ENCODE measurements around the gene BRD4.

DNA sequence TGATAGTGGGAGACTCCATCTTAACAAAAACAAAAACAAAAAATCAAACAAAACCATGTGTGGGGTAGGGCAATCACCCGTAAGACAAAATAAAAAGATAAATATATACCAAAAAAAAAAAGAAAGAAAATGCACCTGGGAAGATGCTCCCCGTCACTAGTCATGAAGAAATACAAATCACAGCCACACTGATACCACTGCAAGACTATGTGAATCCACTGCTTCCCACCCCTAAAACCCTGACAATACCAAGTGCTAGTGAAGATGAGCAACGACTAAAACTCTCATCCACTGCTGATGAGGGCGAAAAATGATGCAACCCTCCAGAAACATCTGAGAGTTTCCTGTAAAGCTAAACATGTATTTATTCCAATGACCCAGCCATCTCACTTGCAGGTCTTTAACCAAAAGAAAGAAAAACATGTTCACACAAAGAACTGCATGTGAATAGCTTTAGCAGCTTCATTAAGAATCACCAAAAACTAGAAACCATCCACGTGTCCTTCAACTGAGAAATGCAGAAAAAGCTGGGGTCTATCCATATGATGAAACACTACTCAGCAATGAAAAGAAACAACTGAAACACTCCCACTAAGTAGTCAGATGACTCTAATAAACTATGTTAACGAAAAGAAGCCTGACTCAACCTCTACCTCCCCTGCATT is 31.7 kb downstream of the BRD4 start:
- TF ChIP-seq, protein P1, sequence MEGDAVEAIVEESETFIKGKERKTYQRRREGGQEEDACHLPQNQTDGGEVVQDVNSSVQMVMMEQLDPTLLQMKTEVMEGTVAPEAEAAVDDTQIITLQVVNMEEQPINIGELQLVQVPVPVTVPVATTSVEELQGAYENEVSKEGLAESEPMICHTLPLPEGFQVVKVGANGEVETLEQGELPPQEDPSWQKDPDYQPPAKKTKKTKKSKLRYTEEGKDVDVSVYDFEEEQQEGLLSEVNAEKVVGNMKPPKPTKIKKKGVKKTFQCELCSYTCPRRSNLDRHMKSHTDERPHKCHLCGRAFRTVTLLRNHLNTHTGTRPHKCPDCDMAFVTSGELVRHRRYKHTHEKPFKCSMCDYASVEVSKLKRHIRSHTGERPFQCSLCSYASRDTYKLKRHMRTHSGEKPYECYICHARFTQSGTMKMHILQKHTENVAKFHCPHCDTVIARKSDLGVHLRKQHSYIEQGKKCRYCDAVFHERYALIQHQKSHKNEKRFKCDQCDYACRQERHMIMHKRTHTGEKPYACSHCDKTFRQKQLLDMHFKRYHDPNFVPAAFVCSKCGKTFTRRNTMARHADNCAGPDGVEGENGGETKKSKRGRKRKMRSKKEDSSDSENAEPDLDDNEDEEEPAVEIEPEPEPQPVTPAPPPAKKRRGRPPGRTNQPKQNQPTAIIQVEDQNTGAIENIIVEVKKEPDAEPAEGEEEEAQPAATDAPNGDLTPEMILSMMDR (IDR thresholded peaks at IDR 0.05) = no peak
- no peak for TF ChIP-seq POLR2AphosphoS5 (IDR thresholded peaks at IDR 0.05)

Data from esophagus muscularis mucosa (tissue), 3 donors.